KOPT-K1 (cell line): Measurements from ENCODE around the gene PLEKHH1.

Source experiments
- H3K27ac ChIP-seq: fragments of 200-600 bp; sonication (generic); 2 replicates; pipeline ENCODE4 v1.5.1; 2016; ENCODE audit warnings: antibody characterized with exemption, mild to moderate bottlenecking, low read depth, low read length; ENCODE audit not compliant: poor library complexity, severe bottlenecking
- H3K36me3 ChIP-seq: fragments of 200-600 bp; sonication (generic); 2 replicates; pipeline ENCODE4 v1.5.1; 2017; ENCODE audit warnings: antibody characterized with exemption, mild to moderate bottlenecking, low read length, moderate library complexity; ENCODE audit not compliant: insufficient read depth
- H3K9me3 ChIP-seq: fragments of 200-600 bp; sonication (generic); 2 replicates; pipeline ENCODE4 v1.5.1; 2017; ENCODE audit warnings: antibody characterized with exemption, low read length, mild to moderate bottlenecking; ENCODE audit not compliant: insufficient read depth, poor library complexity, severe bottlenecking

Gene PLEKHH1

DNA sequence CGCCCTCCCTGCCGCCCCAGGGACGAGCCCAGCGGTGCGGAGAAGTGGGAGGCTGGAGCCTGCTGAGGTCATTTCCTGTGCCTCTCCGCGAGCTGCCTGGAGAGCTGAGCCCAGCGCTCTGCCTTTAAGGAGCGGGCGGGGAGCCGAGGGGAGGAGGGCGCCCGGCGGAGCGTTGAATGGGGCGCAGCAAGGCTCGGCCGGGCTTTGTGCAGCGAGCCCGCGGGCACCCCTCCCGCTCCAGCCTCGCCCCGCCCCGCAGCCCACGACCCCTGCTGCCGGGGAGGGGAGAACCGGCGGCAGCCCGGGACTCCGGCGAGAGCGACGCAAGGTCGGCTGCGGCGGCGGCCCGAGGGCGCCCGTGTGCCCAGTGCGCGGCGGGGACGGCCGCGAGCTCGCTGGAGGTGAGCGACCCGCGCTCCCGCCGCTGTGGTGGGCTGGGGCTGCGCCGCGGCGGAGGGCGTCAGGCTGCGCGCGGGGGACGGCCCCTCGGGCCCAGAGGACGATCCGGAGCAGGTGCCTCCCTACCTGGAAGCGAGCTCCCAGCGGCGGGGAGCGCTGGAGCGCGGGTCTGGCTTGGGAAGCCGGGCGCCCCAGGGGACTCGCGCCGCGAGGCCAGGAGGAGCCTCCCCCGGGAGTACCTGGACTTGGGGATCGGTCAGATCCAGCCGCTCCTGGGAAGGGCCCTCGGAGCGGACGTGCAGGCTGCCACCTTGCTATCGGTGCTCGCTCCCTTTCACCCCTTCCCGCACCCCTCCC, at the start of gene PLEKHH1:
Gene PLEKHH1 (plus strand): TSS at position 293 of the 756 bp plus-strand sequence. CDS start 8,578 bp downstream, outside the sequence.
- Histone ChIP-seq H3K27ac (no peak within 1 kb of the TSS), H3K9me3 (no peaks in the 10 kb centered on the region)

DNA sequence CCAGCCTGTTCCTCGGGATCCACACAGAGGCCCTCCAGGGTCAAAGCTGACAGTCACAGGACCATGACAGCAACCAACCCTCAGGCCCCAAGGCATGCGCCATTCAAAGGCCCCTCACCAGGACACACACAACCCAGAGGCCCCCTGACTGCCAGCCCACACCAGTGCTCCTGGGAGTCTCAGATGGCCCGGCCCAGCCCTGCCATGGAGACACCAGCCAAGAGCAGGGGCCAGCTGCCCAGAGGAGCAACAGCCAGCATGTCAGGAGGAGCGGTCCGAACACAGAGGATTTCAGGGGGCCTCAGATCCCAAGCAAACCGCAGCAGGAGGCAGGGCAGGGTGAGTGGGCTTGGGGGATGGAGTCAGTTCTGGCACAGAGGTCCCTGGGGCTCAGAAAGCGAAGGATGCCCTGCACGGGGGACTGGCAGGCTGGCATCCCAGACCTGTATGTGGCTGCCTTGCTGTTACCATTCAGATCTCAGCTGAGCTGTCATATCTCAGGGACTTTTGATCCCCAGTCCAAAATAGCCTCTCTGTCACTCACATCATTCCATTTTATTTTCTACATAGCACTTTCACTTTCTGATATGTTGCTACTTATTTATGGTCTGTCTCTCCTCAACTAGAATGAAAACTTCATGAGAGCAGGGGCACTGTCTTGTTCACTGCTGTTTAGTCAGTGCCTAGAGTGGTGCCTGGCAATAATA, 49.4 kb upstream of the PLEKHH1 start:
- H3K36me3 ChIP-seq, result peaks cover 10% of the 10 kb centered on the region
- no peak overlapping the region for H3K27ac ChIP-seq
- no peaks in the 10 kb centered on the region for H3K9me3 ChIP-seq

More for the DNA sequence above, at the start of gene PLEKHH1:
- H3K36me3 ChIP-seq, result no peaks in the 10 kb centered on the region

- no peak overlapping the region for H3K27ac ChIP-seq
- no peaks in the 10 kb centered on the region for H3K9me3 ChIP-seq
Measured at GRCh38 chr14:67485501-67486095, 47.5 kb upstream of the PLEKHH1 start.

DNA sequence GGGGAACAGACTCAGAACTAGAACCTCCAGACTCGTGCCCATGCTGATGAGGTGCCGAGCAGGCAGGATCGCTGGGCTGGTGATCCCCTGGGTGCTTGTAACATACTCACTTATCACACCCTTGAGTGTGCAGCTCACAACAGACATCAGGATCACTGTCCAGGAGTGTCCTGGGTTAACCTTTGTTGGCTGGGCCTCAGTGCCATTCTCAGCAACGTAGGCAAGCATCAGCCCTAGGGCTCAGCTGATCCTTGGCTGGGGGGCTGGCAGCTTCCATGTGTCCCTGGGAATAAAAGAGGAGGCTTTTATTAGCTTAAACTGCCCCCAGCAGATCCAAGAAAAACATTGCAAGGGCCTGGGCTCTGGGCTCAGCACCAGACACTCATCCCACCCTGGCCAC, 46.2 kb upstream of the PLEKHH1 start:
- Histone ChIP-seq H3K9me3 (no peaks in the 10 kb centered on the region), H3K36me3 (peaks cover 10% of the 10 kb centered on the region), H3K27ac (peak overlapping the region; percentile 87)

More at GRCh38 chr14:67485501-67486095, 47.5 kb upstream of the PLEKHH1 start:
- peaks cover 10% of the 10 kb centered on the region for H3K36me3 ChIP-seq

DNA sequence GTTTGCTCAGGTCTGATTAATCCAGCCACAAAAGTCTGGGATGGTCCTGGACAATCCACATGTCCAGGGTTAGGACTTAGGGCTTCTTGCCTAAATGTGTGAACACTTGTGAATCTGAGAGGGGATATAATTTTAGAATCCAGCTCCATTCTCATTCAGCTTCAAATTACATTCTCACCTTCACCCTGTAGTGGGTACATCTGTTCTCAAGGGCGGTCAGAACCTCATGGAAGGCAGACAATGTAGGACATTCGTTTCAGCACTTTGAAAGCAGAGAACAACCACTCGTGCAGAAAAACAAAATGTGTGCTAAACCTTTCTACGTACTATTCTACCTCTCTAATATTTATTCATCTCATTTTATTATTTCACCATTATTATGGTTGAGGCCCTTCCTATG, 45.8 kb upstream of the PLEKHH1 start:
- Histone ChIP-seq H3K9me3 (peaks cover 2% of the 10 kb centered on the region), H3K27ac (peak overlapping the region; percentile 87), H3K36me3 (peaks cover 10% of the 10 kb centered on the region)

DNA sequence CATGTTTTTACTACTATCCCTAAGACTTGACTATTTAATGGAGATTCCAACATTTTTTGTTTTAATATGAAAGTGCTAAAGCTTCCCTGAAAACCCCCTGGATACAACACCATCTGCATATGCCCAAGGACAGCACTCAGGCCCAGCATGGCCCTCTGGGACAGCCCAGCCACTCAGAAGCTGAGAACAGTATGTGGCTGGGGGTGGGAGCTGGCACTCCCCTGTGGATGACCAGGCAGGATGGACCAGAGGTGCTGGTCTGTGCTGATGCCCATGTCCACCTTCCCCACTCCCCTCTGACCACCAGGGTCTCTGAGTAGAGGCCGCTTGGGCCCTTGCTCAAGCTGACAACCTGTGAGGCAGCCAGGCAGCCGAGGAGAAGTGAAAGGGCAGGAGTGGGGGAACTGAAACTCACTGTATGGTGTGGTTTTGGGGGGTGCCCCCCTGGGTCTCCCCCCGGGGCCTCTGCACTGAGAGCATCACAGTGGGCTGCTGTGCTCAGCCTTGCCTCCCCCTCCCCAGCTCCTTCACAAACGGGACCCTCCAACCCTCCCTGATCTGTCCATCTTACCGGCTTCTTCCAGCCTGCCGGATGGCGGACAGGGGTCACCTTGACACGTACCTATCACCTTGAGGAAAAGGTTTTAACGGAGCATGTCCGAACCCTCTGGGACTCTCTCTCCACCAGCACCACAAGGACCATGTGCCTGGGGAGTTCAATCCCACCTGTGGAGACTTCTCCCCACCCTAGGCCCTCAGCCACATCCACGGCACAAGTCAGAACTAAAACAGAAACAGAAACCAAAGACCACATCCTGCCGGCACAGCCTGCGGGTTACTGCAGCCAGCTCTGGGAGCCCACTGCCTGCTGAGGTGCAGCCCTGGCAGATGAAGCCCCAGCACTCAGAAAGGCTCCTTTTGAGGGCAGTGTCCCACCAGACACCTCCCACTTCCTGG, 44.9 kb upstream of the PLEKHH1 start, which contains the start of gene TMEM229B:
Gene TMEM229B (minus strand): TSS at position 785 of the 957 bp plus-strand sequence. CDS start 14,798 bp downstream, outside the sequence.
- peak within 1 kb of the TSS; percentile 87 for H3K27ac ChIP-seq
- peaks cover 10% of the 10 kb centered on the region for H3K36me3 ChIP-seq
- H3K9me3 ChIP-seq, result peaks cover 11% of the 10 kb centered on the region

DNA sequence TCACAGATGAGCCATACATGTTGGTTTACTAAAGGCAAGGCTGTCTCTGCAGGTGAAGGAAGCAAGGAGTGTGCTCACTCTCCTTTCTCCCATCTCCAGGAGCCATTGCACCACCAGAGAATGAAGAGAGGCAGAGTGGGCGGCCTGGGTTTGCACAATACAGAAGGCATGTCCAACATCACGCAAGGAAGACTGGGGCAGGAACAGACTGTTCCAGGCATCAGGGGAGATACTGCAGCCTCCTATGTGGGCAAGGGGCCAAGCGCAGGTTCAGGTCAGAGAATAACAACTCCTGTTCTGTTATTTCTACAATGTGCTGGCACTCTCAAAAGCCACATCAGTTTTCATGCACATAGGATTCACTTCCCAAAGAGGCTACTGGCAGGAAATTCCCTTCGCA, 42.9 kb upstream of the PLEKHH1 start:
- Histone ChIP-seq H3K9me3 (peaks cover 25% of the 10 kb centered on the region), H3K27ac (no peak overlapping the region), H3K36me3 (peaks cover 6% of the 10 kb centered on the region)

DNA sequence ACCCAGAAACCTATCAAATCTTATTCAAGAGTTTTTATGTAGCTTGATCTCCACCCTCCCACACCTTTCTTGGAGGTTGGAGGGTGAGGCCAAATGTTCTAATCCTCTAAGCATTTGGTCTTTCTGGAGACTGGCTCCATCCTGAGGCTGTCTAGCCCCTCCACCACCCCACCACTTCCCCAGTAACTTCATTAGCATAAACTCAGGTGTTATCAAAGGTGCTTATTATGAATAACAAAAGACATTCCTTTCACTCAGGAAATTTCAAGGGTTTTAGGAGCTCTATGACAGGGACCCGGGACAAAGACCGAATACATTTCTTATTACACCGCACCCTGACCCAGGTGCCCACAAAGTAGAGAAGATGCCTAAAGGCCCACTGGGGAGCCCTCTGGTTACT, 41.8 kb upstream of the PLEKHH1 start:
- Histone ChIP-seq H3K27ac (no peak overlapping the region), H3K9me3 (peaks cover 25% of the 10 kb centered on the region), H3K36me3 (peaks cover 6% of the 10 kb centered on the region)

- H3K9me3 ChIP-seq, result peaks cover 25% of the 10 kb centered on the region
- no peak overlapping the region for H3K27ac ChIP-seq
- H3K36me3 ChIP-seq, result no peaks in the 10 kb centered on the region; the same call in 1 of the 2 replicates
Measured at GRCh38 chr14:67491741-67492507, 41.2 kb upstream of the PLEKHH1 start.

DNA sequence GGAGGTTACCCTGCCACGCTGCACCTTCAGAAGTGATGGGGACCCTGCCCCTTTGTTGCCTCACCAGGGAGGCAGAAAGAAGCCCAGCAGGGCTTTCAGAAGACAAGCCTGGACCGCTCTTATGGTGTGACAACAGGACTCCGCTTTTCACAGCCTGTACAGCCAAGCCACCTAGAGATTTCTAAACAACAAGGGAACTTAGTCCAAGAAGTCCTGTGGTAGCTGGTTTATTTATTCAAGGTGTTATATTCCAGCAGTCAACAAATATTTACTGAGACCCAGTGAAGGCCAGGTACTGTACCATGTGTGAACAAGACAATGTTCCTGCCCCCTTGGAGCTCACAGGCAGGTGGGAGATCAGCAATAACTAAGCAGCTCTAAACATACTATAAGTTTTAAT, 40.6 kb upstream of the PLEKHH1 start:
- H3K36me3 ChIP-seq, result no peaks in the 10 kb centered on the region
- H3K27ac ChIP-seq, result no peak overlapping the region
- peaks cover 25% of the 10 kb centered on the region for H3K9me3 ChIP-seq

- no peaks in the 10 kb centered on the region for H3K36me3 ChIP-seq
- peaks cover 25% of the 10 kb centered on the region for H3K9me3 ChIP-seq
- no peak overlapping the region for H3K27ac ChIP-seq
Measured at GRCh38 chr14:67493092-67493717, 39.9 kb upstream of the PLEKHH1 start.

DNA sequence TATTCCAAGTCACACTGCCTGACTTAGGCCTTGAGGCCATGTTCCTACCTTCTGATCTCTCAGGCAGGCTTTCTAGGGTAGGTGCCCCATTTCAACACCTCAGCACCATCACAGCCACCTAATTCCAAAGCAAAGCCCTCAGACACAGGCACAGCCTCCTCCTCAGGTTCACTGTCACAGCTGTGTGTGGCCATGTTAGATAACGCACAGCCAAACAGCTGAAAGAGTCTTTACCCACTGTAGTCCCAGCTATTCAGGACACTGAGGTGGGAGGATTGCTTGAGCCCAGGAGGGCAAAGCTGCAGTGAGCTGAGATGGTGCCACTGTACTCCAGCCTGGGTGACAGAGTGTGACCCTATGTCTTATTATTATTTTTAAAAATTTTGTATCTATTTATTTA, 37.3 kb upstream of the PLEKHH1 start:
- H3K9me3 ChIP-seq, result peaks cover 25% of the 10 kb centered on the region
- H3K36me3 ChIP-seq, result no peaks in the 10 kb centered on the region
- H3K27ac ChIP-seq, result no peak overlapping the region

DNA sequence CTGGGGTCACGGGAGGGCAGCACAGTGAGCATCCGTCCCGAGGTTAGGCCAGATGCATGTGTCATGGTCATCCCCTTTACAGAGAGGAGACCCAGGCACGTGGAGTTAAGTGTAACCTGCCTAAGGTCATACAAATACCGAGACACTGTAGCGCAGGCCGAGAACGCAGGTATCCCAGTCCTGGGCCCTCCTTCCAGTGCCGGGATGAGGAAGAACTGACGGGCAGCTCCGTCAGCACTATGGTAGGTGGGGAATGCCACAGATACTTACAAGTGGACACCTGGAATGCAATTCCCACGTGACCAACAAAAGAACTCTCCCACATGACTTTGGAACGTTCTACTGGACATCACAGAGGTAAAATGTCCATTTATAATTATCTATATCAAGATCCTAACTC, 35.9 kb upstream of the PLEKHH1 start:
- H3K36me3 ChIP-seq, result no peaks in the 10 kb centered on the region
- H3K27ac ChIP-seq, result no peak overlapping the region
- peaks cover 24% of the 10 kb centered on the region for H3K9me3 ChIP-seq
